NCI-H1694 treated with DMSO at 0.1 percent for 48 hours (cell line): ENCODE data around the gene LSP1.
"Not testable (repeated sequence)": the region's sequence is repeated elsewhere in the genome, so short reads cannot be mapped to it uniquely, and the experiment has no call there.

Source experiments
- DNase-seq: peaks from one replicate; lab custom pipeline; 2025; lab: John Stamatoyannopoulos, UW

Gene LSP1

DNA sequence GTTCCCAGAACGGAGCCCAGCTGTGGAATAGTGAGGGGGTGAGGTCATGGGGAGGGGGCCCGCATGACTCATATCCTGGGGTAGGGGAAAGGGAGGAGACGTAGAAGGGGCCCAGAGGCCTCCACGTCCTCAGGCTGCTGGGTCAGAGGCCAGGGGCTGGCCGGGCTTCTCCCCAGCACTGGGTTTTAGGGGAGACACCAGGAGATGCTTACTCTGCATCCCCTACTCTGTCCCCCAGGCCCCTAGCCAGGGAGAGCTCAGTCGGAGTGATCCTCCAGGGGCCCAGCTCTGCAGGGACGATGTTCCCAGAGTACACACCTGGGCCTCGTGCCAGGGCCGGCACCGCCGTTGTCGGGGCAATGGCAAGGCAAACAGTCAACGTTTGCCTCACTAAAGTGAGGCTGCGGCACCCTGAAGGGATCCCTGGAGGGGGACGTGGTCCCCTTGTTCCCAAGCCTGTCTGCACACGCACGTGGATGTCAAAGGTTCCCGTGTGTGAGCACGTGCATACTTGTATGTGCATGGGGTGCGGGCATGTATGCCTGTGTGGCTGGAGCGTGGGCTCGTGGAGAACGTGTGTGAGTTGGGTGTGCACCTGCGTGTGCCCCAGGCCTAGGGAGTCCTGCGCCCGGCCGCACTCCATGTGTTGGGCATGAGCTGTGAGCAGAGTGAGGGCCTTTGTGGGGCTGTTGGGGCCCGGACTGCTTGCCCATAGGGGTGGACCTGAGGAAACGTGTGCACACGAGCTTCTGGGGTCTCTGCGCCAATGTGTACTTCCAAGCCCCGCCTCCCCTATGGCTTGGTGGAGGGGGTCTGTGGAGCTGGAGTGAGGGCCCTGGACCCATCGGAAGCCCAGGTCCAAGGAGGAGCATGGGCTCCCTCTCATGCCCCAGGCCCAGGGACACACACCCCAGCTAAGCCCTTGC lies 24.6 kb downstream of the LSP1 start:
- no peak for DNase-seq

DNA sequence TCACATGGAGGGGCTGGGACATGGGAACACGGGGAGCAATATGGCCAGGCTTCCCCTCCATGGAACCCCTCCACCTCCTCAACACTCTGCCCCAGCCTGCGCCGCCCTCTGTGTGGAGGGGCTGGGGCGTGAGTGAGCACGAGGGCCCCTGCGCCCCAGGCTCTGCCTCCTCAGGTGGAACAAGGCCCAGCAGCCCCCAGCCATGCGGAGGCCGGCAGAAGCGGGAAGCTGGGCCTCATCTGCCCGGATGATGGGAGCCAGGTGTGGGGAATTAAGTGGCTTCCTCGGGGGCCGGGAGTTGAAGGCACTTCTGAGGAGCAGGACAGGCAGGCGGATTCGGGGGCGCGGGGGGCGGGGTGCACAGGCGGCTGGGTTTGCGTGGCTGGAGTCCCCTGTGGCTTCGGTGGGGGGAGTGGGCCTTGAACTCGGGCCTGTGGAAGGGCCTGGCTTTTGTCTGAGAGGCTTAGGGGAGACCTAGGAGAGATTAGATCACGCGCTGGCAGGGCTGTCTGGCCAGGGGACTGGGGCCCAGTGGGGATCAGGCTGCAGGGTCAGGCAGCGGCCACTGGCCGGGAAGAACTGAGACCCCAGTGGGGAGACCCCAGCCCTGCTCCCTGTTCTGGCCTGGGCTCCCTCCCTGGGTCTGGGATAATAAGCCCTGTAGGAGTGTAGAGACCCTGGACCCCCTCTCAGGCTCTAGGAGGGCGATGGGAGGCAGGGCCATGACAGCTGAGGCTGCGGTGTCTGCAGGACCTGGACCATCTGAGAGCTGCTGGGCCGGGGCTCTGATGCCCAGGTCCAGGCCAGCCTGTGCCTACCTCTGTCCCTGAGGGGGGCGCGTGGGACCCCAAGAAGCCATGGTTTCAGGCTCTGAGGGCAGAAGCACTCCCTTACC lies 25.5 kb downstream of the LSP1 start:
- DNase-seq = no peak

DNA sequence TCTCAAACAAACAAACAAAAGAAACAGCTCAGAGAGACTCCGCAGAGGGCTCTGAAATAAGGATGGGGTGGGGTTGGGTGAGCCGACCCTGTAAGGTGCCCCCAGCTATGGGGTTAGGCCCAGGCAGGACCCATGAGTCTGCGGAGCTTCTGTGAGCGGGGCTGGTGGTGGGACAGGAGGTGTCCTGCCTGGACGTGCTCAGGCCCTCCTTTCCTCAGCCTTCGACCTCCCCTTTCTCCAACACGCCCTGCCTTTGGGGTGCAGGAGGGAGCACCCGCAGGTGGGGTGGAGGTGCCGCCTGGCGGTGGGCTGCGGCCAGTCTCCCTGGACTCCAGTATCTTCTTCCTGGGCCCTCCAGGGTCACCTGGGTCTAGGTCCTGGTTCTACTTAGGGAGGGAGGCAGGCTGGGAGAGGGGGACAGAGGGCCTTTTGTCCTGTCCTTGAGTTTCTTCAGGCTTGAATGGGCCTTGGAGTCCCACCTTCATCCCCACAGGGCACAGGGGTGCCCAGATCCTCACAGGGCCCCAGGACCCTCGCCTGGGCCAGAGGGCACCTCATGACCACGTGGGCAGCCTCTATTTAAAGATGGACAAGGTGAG lies 26.6 kb downstream of the LSP1 start:
- no peak for DNase-seq

DNA sequence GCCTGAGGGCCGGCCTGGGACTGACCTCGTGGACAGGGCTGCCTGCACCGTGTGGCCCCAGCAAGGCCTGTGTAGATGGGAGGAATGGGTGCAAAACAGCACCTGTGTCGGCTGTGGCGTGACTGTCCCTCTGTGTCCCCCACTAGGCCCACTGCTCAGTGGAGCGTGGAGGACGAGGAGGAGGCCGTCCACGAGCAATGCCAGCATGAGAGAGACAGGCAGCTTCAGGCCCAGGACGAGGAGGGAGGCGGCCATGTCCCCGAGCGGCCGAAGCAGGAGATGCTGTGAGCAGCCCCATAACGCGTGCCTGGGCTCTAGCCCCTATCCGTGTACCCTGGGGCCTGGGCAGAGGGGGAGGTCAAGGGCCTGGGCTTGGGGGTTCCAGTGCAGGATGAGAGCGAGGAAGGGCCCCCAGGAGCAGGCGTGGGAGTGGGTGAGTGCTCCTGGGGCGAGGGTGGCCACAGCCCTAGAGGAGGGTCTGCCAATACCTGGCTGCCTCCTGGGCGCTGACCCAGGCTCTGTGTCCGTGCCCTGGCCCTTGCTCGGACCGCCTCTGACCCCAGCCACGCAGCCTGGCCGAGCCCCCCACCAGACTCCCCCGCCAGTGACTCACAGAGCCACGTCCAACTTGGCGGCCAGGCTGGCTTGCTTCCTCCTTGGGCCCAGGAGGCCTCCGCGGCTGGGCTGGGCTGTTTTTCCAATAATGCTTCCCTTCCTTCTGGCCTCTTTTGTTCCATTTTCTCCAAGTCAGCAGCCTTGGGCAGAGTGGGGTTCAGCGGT lies 27.2 kb downstream of the LSP1 start:
- DNase-seq = no peak

DNA sequence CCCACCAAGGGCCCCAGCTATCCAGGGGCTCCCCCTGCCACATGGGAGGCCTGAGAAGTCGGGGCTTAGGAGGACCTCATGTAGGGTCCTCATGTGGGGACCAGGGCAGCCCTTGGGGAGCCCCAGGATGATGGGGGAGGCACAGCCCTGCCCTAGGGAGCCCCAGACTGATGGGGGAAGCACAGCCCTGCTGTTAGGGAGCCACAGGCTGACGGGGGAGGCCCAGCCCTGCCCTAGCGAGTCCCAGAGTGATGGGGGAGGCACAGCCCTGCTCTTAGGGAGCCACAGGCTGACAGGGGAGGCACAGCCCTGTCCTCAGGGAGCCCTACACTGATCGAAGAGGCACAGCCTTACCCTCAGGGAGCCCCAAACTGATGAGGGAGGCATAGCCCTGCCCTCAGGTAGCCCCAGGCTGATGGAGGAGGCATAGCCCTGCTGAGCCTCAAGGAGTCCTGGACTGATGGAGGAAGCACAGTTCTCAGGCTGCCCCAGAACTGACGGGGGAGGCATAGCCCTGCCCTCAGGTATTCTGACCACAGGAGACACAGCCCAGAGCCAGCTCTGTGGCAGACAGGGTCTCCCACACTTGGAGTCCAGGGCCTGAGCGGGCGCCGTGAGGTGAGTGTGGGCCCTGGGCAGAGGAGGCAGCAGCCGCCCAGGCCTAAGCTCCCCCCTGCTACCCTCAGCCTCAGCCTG lies 28.0 kb downstream of the LSP1 start:
- no peak for DNase-seq

DNA sequence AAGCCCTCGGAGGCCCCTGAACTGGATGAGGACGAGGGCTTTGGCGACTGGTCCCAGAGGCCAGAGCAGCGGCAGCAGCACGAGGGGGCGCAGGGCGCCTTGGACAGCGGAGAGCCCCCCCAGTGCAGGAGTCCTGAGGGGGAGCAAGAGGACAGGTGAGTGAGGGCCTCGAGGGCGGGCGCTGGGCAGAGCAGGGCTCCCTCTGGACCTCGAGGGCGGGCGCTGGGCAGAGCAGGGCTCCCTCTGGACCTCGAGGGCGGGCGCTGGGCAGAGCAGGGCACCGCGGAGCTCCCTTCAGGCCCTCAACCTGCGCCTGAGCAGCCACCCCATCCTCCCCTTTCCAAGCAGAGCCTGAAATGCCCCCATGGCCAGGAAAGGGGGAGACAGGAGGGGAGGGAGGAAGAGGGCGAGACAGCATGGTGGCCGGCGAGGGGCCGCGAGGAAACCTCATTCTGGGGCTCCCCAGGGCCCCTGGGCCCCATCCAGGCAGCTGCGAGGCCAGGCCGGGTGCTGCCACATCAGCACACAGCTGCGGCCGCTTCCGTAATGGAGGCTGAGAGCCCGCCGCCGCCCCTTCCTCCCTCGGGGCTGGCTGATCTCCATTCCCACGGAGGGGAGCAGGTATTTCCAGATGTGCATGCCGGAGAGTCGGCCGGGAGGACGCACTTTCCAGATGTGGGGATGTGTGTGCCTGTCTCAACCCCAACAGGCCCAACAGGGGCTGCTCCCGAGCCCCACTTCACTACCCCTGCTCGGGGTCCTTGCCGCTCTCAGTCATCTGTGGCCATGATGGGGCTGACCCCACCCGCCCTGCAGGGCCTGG lies 28.8 kb downstream of the LSP1 start:
- no peak for DNase-seq

DNA sequence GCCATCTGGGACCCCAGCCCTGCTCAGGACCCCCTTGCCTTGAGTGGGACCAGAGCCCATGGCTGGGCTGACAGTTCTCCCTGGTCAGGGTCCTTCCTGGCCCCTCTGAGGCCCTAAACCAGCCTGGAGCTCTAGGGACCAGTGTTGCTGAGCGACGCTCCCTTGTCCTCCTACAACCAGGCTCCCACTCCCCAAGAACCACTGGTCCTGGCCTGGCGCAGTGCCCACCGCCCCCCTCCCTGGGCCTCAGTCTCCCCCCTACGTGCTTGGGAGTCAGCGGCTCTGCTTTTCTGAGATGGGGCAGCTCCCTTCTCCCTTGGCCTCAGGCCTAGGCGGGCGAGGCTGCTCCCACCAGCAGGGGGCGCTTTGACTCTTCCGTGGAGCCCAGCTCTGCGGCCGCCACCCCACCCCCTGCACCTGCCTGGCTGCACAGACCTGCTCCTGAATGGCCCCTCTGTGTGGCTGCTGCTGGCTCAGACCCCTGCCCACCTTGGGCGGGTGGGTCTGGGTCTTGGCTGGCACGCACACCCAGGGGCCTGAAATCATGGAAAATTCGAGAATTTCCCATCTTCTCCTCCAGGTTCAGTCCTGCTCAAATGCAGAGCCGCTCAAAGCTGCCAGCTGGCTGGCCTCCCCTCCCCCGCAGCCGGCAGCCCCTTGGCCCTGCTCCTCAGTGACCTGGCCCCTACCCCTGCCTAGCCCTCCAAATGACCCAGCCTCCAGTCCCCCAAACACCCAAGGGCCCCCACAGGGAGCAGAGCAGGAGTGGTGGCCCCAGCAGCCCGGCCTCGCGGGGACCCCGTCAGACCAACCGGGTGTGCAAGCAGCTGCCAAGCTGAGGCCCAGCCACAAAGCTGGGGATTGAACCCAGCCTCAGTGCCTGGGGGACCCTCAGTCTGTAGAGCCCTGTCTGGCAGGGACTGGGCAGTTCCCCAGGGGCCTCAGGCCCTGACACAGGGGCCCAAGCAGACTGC lies 29.7 kb downstream of the LSP1 start:
- DNase-seq = no peak

DNA sequence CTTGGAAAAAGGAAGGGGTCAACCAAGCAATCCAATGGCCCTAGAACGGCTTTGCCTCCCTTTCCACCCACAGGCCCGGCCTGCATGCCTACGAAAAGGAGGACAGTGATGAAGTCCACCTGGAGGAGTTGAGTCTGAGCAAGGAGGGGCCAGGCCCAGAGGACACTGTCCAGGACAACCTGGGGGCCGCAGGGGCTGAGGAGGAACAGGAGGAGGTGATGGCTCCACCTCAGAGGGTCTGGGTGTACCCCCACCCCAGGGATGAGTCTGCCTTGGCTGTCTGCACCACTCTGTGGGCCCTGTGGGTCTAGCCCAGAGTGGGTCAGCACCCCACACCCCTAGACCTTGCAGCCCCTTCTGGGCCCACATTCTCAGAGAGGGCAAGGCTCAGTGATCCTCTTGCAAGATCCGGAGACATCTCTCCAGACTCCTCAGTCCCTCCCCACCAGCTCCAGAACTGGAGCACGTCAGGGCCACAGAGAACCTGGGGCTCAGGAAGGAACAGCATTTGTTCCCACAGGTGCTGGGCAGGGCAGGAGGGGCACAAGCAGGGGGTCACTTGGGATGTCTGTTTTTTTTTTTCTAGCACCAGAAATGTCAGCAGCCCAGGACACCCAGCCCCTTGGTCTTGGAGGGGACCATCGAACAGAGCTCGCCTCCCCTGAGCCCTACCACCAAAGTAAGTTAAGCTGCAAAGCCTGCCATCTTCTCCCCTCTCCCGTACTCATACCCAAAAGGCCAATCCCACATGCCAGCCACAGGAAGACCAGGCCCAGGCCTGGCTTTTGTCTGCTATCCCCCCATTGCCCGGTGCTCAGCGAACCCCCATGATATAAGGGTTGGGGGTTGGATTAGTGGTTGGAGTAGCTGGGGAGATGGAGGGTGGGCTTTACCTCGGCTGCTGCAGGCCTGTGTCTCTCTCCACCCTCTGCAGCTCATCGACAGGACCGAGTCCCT lies 30.7 kb downstream of the LSP1 start:
- no peak for DNase-seq

DNA sequence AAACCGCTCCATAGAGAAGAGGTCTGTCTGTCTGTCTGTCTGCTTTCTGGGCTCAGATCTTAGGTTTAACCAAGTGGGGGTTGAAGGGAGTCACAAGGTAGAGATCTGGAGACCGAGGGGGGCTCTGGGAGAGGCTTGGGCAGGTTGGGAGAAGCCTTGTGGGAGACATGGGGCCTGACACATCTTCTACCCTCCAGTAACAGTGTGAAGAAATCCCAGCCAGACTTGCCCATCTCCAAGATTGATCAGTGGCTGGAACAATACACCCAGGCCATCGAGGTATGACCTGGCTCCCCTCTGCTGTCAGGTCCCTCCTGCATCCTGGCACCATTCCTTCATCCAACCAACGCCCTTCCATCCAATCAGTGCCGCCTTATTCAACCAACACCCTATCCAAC lies 31.4 kb downstream of the LSP1 start:
- no peak for DNase-seq

DNA sequence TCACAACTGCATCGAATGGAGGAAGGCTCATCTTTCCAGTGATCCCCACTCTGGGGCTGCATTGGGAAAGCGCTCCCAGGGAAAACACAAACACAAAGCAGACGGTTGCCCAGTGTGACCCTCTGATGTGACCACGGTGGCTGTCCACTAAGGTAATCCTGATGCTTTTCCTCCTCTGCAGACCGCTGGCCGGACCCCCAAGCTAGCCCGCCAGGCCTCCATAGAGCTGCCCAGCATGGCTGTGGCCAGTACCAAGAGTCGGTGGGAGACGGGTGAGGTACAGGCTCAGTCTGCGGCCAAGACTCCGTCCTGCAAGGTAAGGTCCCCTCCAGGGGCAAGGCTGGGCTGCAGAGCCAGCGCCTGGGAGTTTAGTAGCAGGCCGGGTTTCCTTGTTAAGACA lies 33.7 kb downstream of the LSP1 start:
- DNase-seq = not testable (repeated sequence)

DNA sequence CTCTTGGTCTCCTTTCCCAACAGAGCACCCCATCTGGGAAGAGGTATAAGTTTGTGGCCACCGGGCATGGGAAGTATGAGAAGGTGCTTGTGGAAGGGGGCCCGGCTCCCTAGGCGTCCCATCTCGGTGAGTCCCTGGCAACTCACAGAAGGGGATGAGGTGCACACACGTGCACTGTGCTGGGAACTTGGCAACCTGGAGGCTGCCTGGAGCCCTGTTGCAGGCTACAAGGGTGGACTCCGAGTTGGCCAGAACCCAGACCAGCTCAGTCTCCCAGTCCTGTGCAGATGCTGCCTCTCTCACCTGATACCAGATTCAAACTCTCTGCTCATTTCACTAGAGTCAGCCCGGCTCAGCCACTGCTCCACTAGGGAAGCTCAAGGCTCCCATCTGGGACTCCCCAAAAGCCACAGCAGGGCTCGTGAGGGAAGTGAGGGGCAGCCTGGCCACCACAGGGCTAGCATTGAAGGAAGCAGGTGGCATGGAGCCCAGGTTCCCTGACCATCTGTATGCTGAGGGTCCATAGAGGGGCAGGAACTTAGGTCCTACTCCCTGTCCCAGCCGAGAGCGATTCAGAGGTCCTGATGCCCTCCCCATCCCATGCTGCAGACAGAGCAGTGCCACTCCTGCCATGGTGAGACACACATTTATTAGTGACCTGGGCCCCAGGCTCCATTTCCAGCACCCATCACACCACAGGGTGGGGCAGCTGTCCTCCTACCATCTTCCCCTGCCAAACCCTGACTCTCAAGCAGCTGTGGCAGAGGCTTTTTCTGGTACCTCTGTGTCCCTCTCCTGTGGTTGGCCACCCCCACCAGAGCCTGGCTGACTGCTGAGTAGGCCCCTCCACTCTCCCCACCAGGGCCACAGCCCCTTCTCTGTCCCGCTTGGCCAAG lies 34.8 kb downstream of the LSP1 start:
- DNase-seq = no peak

DNA sequence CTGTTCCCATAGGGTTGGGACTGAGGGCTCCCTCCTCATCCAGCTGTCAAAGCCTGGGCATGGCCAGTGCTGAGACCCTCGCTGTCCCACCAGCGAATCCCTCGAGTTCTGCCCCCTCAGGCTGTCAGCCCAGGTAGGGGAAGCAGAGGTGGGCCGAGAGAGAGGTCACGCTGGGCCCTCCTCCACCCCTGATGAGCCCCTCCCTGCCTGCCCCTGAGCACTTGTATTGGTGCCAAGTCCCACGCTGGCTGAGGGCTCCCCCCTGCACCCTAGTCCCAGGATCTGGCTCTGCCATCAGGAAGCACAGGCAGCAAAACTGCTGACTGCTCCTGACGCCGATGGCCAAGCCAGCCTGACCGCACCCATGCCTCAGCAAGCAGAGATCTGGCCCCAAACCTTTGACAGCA lies 35.5 kb downstream of the LSP1 start:
- no peak for DNase-seq

DNA sequence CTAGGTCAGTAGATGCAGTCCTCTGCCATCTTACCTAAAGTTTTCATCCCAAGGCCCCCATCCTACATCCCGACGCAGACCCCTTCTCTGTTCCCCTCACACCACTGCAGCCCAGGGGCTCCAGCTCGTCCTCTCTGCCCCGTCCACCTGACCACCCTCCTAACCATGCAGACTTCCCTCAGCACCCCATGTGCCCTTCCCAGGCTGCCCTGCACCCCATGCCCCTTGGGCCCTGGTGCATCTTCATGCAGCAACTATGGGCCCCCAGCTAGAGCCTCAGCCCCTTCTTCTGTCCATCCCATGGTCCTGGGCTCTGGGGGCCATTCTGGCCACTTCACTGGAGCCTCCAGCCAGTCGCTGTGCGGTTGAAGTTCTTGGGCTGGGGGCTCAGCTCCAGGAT lies 35.9 kb downstream of the LSP1 start:
- no peak for DNase-seq

DNA sequence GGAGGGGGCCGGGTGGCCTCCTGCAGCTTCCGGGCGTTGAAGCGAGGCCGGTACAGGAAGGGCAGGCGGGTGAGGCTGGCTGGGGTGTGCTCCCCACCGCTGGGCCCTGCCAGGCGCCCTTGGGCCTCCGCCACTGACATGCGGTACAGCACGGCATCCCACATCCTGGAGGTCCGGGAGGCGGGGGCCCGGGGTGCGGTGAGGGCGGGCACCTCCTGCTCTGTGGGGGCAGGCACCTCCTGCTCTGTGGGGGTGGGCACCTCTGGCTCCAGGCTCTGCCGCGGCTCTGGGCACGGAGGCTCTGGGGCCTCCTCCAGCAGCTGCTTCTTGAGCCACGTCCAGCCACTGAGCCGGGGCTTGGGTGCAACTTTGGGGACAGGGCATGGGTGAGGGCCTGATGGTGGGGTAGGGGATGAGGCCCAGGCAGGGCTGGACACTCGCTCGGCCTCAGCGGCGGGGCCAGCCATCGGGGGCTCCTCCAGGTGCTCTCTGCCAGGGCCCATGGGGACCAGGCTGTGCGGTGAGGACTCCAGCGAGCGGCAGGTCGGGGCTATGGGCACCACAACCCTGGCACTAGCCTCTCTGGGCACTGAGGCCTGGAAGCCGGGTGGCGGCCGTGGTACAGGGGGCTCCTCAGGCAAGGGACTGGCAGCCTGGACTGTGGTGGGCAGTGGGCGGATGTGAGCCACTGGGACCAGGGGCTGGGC lies 36.5 kb downstream of the LSP1 start:
- no peak for DNase-seq

DNA sequence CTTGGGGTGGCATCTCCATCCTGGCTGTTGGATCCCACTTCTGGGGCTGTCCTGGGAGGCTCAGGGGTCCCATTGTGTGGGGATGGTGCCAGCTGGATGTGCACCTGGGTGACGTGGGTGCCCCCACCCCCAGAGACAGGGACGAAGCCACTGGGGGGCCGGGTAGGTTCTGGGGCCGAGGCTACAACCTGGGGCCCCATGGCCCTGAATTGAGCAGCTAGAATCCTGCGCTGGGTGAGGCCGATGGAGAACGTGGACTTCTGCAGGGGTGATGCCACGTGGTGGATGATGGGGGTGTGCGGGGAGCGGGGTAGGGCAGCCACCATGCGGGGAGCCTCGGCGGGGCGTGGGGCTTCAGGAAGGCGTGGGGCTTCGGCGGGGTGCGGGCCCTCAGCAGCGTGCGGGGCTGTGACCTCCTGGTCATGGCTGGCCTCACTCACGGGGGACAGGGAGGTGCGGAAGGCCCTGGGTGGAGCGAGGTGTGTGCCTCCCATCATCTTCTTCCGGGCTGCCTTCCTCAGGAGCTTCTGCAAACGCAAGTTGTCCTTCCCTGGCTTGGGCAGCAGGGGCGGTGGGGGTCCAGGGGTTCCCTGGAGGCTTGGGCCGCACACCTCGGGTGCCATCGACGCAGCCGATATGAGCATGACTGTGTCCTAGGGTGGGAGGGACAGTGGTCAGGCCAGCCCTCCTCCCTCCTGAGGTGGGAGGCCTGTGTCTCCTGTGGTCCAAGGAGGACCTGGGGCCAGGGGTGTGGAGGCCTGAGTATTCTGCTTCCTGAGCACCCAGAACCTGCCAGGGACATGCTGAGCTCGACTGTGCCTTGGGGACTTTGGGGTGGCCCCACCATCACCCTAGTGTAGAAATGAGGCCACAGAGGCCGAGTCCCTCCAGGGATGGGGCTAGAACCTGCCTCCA lies 37.3 kb downstream of the LSP1 start:
- DNase-seq = no peak
